HUDEP-2 (cell line): Measurements from ENCODE around the gene CTBP1.
"Not testable (repeated sequence)": the region's sequence is repeated elsewhere in the genome, so short reads cannot be mapped to it uniquely, and the experiment has no call there.

ENCODE experiments used
- DNase-seq, 76 experiments: peaks; one replicate each; lab custom pipeline; 2025; ENCODE audit not compliant: unreplicated experiment in 76 of 76; lab: John Stamatoyannopoulos, UW

CTBP1 gene

DNA sequence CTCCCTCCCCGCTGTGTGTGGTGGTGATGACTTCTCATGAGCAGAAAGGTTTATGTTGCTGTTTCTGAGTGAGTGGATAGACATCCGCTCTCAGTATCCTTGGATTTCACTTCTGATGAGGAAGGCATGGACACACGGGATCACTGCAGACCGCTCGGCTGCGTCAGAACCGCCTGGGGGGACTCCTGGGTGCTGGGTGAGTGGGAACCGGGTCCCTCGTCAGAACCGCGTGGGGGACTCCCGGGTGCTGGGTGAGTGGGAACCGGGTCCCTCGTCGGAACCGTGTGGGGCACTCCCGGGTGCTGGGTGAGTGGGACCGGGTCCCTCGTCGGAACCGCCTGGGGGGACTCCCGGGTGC is 9.0 kb downstream of the CTBP1 start:
- no peak for DNase-seq

DNA sequence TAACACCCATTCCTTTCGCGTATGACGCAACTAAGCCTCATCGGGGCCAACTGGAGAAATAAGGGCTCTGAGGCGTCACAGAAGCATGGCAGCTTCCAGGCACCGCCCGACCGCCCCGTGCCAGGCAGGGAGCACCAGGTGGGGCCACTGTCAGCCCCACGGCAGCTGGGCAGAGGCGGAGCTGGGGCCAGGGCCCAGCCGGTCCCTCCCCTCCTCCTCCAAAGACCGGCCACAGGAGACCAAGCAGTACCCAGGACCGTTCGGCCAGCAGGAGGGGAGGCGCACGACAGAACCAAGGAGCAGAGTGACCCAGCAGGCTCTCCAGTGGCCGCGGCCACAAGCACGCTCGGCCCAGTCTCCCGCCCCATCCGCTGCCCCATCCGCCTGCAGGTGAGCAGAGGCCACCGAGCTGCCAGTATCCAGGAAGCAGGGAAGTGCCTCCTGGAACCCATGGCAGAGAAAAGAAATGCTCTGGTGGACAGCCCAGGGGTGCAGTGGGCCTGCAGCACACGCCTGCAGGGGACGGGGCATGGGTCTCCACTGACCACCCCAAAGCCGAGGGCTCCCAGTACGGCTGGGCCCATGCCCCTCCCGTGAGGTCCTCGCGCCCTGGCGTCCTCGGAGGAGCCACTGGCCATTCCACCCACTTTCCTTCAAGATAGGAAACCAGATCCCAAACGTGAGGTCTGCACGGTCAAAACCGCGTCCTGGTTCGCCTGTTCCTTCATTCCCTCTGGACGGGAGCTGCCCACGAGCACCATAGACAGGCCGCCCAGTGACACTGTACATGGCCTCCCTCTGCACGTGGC is 9.6 kb downstream of the CTBP1 start:
- DNase-seq, result no peak

DNA sequence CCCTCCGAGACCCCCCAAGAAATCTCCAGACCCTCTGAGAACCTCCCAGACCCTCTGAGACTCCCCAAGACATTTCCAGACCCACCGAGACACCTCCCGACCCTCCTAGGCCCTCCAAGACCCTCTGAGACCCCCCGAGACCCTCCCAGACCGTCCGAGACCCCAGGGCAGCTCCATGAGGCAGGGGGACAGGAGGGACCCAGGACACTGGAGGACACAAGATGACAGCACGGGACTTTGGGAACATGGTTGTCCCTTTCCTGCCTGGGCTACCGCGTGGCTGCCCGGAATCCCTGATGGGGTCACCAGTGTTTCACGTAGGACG is 10.3 kb downstream of the CTBP1 start:
- DNase-seq, result no peak

DNA sequence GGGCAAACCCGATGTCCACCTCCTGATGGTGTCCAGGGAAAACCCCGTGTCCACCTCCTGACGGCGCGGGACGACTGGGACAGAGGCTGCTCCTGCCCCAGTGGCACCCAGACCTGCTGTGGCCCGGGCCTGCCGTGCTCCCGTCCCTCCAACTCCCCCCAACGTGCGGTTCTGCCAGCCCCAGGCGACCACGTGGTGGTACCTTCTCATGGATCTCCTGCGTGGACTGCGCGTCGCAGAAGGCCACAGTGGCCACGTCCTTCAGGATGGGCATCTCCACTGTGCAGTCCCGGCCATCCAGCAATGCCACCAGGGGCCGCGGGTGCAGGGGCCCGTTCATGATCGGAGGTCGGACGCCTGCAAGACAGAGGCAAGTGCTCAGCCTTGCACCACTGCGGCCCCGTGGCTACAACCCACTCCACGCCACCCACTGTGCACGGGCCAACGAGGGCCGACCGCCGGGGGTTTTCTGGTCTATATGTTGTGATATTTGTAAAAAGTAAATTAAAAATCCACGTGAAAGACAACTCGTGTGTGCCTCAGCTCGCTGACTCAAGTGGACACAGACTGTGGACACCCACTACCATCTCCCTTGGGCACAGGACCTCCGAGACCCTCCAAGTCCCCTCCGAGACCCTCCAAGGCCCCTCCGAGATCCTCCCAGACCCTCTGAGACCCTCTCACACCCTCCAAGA is 10.8 kb downstream of the CTBP1 start:
- no peak for DNase-seq

DNA sequence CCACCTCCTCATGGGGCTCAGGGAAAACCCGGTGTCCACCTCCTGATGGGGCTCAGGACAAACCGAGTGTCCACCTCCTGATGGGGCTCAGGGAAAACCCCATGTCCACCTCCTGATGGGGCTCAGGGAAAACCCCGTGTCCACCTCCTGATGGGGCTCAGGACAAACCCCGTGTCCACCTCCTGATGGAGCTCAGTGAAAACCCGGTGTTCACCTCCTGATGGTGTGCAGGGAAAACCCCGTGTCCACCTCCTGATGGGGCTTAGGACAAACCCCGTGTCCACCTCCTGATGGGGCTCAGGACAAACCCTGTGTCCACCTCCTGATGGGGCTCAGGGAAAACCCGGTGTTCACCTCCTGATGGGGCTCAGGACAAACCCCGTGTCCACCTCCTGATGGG is 11.7 kb downstream of the CTBP1 start:
- DNase-seq, result not testable (repeated sequence)

DNA sequence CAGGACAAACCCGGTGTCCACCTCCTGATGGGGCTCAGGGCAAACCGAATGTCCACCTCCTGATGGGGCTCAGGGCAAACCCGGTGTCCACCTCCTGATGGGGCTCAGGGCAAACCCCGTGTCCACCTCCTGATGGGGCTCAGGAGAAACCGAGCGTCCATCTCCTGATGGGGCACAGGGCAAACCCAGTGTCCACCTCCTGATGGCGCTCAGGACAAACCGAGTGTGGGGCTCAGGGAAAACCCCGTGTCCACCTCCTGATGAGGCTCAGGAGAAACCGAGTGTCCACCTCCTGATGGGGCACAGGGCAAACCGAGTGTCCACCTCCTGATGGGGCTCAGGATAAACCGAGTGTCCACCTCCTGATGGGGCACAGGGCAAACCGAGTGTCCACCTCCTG is 12.1 kb downstream of the CTBP1 start:
- DNase-seq, result not testable (repeated sequence)

DNA sequence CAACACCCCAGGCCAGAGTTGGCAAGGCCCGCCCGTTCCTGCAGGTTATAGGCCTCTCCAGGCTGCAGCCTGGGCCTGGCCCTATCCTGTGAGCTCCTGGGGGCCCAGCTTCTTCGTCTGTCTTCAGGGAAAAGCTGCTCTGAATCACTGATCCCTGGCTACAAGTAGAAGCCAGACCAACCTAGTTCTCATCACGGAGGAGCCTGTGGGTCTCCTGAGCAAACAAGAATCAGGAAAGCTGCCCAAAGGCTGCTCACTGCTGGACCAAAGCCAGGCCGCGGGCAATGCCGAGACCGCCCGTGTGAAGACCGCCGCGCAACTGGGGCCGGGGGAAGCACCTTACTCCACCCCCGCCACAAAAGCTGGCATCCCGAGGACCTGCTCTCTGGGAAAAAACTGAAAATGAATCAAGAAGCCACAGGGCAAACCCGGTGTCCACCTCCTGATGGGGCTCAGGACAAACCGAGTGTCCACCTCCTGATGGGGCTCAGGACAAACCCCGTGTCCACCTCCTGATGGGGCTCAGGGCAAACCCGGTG is 12.8 kb downstream of the CTBP1 start:
- no peak for DNase-seq

DNA sequence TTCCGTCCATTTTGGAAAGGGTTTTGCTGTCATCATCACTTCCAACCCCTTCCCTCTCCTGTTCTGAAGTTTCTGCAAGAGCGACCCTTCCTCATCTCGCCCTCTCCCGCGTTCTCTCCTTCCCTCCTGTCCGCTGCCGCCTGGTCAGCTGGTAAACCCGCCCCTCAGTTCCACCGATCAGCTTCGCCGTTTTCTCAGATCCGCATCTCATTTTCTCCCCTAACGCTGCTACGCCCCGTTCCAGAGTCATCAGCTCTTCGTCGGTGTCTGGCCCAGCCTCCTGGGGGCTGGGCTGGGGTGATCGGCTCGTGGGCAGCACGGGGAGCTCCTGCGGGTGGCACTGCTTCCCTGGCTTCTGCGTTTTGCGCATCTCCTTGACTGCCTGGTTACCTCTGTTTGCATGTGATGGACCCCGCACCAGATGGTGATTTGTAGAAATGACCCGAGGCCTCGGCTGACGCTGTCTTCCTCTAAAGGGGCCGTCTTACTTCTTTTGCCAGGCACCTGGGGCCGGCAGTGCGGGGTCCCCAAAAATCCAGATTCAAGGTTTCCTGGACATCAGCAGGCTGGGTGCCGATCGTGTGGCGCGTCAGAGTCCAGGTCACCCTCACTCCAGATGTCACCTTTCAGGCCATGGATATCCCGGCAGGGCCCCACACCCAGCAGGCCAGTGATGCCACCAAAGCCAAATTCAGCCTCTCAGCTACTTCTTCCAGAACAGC is 13.4 kb downstream of the CTBP1 start:
- no peak for DNase-seq

DNA sequence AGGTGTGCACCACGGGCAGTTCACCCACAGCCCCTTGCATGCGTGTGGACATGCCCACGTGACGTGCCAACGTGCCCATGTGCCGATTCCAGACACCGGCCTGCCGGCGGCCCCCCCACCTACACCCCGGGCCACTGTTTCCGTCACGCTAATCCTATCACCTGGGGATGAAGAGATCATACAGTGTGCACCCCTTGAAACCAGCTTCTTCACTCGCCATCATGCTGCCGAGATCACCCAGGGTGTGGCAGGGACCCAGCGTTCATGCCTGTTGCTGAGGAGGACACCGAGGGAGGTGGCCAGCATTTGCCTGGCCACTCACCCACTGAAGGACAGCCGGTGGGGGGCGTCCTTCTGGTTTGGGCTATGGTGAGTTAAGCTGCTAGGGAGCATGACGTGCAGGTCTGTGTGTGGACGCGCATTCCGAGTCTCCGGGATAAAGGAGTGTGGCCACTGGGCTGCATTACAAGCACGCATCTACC is 14.1 kb downstream of the CTBP1 start:
- no peak for DNase-seq

DNA sequence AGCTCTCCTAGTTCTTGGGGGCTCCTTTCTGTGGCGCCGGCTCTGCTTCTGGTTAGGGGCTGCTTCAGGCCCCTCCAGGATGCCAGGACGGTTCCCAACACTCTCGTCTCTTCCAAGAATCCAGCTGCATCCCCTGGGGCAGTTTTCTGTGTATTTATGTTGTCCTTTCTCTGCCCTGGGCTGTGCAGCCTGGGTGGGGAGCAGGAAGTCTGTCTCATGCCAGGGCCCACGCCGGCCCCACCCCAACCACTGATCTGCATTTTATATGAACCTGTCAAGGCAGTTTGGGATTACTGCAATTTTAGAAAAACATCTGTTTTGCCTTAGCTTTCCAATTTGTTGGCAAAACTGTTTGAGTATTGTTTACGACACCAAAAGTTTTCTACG is 14.6 kb downstream of the CTBP1 start:
- DNase-seq, result no peak

DNA sequence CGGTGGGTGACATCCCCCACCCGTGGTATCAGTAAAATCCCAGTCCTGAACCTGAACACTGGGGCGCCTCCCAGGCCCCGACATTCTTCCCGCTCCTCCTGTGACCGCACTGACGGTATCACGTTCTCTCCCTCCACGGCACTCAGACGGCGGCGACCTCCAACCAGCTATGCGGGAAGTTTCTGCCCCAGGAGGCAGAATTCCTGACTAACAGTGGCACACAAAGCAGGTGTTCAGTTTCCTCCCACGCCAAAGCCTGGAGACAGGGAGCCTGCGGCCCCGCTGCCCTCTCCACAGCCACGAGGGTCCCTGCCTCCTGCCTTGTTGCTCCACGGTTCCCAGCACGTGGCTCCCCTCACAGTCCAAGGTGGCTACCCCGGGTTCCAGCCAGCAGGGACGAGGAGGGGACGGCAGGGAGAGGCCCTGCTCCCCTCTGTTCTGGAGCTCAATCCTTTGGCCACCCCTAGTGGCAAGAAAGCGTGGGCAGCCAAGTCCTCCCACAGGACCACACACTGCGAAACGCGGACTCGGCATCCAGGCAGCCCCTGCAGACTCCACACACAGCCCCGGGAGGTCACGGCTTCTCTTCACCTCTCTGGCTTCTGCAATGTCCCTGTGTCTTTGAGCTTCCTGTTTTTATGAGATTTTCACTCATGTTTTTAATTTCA is 15.2 kb downstream of the CTBP1 start:
- no peak for DNase-seq

DNA sequence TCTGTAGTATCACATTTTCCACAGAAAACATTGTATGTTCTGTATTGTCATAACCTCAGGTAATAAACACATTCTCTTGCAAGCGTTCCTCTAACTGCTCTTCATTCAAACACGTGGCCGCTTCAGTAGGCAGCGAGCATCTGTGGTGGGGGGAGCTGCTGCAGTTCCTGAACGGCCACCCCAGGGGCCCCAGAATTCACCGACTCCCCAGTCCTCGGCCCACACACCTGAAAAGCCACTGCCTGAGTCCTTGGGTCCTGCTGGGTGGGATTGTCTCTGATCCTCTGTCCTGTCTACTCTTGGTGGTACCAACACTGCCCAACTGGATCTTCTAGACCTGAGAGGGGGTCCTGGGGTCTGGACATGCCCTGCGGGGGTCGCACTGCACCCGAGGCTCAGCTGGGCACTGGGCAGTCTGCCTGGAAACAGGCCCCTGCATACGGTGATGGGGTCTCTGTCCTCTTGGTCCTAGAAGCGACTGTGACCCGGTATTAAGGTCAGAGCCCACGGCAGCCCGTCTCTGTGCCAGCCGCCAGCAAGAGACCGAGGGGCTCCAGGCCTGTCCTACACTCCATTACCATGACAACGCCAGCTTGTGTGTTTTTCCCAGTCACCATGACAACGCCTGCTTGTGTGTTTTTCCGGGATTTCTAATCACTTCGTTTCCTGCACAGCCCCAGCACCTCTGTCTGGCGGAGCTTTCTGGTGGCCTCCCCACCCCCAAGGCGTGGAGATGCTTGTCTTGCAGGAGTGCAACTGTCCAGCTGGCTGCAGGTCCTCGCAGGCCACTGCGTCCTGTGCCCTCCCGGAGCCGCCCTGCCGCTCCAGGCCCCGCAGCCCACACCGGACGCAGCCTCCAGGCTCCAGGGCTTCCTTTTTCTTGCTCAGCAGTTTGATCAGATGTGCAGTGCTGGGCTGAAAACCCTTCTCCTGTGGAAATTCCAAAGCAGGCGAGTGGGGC is 16.0 kb downstream of the CTBP1 start:
- no peak for DNase-seq

DNA sequence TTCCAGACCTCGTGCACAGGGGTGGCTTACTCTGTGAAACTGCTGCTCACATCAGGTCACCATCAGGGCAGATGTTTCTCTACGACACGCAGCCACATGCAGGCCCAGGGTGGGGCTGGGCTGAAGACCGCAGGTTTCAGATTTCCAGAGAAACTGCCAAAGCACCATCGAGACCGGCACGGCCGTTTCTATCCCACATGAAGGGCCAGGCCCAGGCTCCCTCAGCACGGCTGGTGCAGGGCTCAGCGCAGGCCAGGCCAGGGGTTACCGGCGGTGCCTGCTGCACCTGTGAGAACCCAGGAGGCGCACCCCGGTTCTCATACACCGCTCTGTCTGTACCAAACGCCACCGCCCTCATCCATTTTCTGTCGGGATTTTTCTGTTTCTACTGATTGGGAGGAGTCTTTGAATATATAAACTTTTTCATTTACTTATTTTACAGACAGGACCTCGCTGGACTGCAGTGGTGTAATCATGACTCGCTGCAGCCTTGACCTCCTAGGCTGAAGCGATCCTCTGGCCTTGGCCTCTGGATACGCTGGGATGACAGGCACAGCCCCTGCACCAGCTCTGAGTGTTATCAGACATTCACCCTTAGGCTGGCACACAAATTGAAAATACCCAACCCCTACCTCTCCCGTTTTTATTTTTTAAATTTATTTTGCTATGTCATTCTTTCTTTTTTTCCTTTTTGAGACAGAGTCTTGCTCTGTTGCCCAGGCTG is 17.1 kb downstream of the CTBP1 start:
- DNase-seq, result no peak

DNA sequence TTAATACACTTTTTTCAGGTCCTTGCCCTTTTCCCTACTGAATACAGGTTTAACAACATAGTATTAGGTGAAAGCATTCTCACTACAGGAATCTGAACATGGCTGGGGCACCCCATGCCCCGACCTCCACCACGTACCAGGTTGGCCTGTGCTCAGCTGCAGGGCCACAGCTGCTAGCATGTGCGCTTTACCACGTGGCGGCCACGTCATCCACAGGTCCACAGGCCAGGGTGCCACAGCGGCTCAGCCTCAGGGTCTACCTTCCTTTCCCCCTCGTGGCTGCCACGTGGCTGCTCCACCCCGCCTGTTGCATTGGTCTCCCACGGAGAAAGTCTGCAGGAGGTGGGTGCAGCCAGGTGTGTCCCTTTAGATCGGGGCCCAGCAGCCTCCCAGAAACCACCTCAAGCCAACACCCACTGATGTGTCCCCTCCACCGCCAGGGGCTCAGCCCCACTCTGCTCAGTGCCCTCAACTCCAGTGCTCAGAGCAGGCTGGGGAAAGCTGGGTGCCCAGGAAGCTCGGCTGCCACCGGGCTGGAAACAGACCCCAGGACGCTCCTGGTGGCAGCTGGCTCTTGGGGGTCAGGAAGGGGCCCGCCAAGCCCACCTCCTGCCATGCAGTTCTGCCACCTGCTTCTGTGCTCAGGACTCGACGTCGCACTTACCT is 17.8 kb downstream of the CTBP1 start:
- no peak for DNase-seq

DNA sequence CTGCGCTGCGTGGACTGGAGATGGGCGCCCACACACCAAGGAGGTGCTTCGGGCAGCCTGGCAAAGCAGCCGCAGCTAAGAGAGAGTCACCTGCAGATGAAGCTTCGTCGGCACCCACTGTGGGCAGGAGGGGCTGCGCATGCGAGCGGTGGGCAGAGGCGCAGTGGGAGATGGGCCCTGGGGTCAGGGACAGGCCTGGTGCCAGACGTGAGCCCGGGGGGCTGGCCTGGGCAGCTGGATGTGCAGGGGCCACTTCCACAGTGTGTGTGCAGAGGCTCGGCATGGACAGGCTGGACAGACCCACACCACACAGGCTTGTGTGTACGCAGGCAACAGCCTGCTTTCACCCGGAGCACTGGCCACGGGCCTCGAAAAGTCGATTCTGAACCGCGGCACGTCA is 18.6 kb downstream of the CTBP1 start:
- DNase-seq, result no peak

DNA sequence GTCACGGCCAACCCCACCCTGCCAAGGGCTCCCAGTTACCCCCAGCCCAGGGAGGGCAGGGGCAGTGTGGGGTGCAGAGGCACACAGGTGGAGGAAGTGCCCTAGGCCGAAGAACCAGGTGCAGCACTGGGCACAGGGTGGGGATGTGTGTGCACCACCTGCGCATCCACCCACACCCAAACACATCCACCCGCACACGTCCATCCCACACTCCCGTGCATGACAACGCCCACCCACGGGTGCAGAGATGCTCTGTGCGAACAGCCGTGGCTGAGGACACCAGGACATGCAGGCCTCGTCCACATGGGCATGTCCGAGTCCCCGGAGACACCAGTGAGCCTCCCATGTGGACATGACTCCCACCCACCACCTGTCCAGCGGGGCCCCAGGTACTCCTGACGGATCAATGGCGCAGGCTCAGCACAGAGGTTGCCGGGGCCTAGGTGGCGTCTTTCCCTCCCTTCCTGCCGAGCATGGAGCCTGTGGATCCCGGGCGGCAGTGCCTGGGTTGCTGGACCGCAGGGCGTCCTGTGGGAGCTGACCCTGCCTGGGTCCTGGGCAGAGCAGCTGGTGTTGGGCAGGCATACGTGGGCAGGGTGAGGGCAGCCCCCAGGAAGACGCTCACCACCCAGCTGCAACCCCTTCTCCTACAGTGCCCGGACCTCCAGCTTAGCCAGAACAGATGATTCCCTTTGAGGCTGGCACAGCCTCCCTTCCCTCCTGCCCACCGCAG is 19.6 kb downstream of the CTBP1 start:
- DNase-seq, result no peak

DNA sequence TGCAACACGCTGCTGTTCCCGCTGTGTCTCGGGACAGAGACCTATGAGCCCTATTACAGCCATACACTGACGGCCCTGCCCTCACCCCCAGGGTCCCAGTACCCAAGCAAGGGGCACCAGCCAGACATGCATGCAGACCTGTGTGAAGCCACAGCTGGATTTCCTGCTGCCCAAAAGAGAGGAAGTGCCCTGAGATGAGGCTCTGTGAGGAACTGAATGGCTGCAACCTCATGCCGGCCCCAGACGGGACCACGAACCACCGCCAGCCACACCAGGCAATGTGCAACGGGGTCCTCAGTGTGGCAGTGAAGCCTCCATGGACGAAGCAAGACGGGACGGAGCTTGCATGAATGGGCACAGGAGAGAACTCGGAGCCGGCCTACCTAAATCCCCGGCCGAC is 21.1 kb downstream of the CTBP1 start:
- DNase-seq, result no peak

DNA sequence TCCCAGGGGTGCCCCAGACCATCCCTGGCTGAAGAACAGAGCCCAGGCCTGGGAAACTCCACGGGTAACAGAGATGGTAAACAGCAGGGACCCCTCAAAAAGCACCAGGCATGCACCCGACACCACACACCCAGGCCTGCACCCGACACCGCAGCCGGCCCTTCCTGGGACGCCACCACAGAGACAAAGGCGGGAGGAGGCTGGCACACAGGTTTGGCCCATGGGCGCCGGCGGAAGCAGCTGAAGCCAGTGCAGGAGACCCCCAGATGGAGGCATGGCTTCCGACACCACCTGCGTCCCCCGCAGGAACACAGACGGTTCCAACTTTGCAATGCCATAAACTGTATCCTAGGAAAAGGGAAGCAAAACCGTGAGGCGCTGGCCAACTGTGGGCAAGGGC is 22.3 kb downstream of the CTBP1 start:
- no peak for DNase-seq
